Uterus (tissue), 4 donors: Measurements from ENCODE around the gene MEIS1. TPM values are rescaled to one million over a fixed set of nuclear protein-coding genes. Genes with fewer than 3 reads are reported as not detected.
A peak's percentile ranks its signal among the peaks of the same experiment; 100 is the strongest.

Experiments
- DNase-seq, 2 donors: peaks; one replicate each; pipeline ENCODE4 v3.0.0-alpha.2; 2019 to 2020
- H3K27ac ChIP-seq, 2 donors: fragments of 200-600 bp; sonication (generic); 1 replicate in 1 of 2; 2 replicates in 1 of 2; pipeline ENCODE4 v1.5.1; 2016 to 2018
- H3K27me3 ChIP-seq, 2 donors: fragments of 200-600 bp; sonication (generic); one replicate each; pipeline ENCODE4 v1.5.1; 2018 to 2019; ENCODE audit warnings: control low read depth in 1 of 2
- H3K36me3 ChIP-seq, 2 donors: fragments of 200-600 bp; sonication (generic); one replicate each; pipeline ENCODE4 v1.5.1; 2019; ENCODE audit warnings: control low read depth in 1 of 2
- H3K4me1 ChIP-seq, 2 donors: fragments of 200-600 bp; sonication (generic); one replicate each; pipeline ENCODE4 v1.5.1; 2018 to 2019; ENCODE audit warnings: control low read depth in 1 of 2
- H3K4me3 ChIP-seq, 2 donors: fragments of 200-600 bp; sonication (generic); 1 replicate in 1 of 2; 2 replicates in 1 of 2; pipeline ENCODE4 v1.5.1; 2018 to 2019; ENCODE audit warnings: mild to moderate bottlenecking in 1 of 2
- H3K9me3 ChIP-seq, 2 donors: fragments of 200-600 bp; sonication (generic); one replicate each; pipeline ENCODE4 v1.5.1; 2019; ENCODE audit warnings: control low read depth in 1 of 2
- CTCF ChIP-seq, 4 experiments: fragments of 200-600 bp in 2 of 4; fragments of 450-650 bp in 2 of 4; sonication (generic) in 2 of 4; IDR thresholded peaks; one replicate each; pipeline ENCODE4 v1.5.1; 2016 to 2019; ENCODE audit warnings: antibody characterized with exemption in 4 of 4, mild to moderate bottlenecking in 2 of 4, moderate library complexity in 1 of 4
- POLR2A ChIP-seq, 2 donors: fragments of 450-650 bp; IDR thresholded peaks; one replicate each; pipeline ENCODE4 v1.6.1; 2016; ENCODE audit warnings: antibody characterized with exemption in 2 of 2, mild to moderate bottlenecking in 1 of 2, moderate library complexity in 1 of 2
- intact Hi-C: fragments of 100-400 bp; cut with DNase I; formaldehyde crosslinking; loops from one replicate; pipeline ENCODE4 v1.15.1; 2023; ENCODE audit warnings: low total_unique reads
- total RNA-seq, 4 donors: library from RNA; depleted of rRNA in 3 of 4; stranded (reverse); fragments of >200 nt in 3 of 4; gene quantifications; one replicate each; pipeline versions ENCODE4 v1.1.0 to v1.2.4, GENCODE V29; 2014 to 2023
- donor health status: DM: yes; HTN: yes; CAD: no.

Gene MEIS1
- total RNA-seq, 4 donors from 2014 or later, result 110 to 418 (median 233) TPM

DNA sequence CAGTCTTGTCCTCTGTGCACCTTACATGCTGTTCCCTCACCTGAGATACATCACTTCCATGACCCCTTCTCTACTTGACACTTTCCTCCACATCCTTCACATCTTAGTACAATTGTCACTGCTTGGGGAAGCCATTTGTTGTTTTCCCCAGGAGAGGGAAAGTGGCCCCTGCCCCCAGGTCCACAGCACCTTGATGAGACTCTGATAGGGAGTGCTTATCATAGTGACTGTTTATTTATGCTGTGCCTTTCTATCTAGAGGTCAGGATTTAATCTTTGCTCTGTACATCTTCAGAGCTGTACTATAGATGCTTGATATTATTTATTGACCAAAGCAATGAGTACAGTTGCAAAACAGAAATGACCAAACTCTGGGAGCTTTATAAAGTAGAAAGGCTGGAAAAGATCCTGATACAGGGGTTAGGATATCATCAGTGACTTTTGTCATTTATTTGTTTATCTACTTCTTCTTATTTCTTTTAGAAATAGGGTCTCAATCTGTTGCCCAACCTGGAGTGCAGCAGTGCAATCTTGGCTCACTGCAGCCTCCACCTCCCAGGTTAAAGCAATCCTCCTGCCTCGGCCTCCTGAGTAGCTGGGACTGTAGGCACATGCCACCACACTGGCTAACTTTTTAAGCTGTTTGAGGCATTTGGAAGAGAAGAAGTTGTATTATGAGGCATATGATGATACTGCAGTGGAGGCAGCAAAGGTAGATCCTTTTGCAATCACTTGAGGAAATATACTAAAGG lies 94.2 kb downstream of the MEIS1 start:
- no peaks in the 10 kb centered on the region for H3K9me3 ChIP-seq
- DNase-seq, result no peak
- no peak overlapping the region for H3K27ac ChIP-seq
- H3K36me3 ChIP-seq, result no peaks in the 10 kb centered on the region
- H3K4me1 ChIP-seq, result peaks cover 5 to 7% of the 10 kb centered on the region in 2 donors
- H3K4me3 ChIP-seq, result no peak overlapping the region
- no peaks in the 10 kb centered on the region for H3K27me3 ChIP-seq
- intact Hi-C loops, result no loop called here
- TF ChIP-seq CTCF (IDR thresholded peaks at IDR 0.05) (no peak), POLR2A (IDR thresholded peaks at IDR 0.05) (no peak)

DNA sequence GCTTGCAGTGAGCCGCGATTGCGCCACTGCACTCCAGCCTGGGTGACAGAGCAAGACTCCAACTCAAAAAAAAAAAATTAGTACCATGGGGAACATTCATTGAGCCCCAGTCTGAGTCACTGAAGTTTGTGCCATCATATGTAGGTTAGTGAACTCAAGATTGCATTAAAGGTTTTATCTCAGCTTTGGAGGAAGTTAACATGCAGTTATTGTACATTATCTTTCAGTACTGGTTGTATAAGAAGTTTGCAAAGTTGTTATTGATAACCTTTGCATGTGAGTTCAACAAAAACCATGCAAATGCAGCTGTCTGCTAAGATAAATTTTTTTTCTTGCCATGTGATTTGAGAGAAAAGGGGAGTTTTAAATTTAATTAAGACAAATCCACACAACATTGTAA lies 95.7 kb downstream of the MEIS1 start:
- H3K9me3 ChIP-seq, result no peaks in the 10 kb centered on the region
- no peak overlapping the region for H3K27ac ChIP-seq
- no peaks in the 10 kb centered on the region for H3K36me3 ChIP-seq
- H3K27me3 ChIP-seq, result no peaks in the 10 kb centered on the region
- intact Hi-C loops, result no loop called here
- TF ChIP-seq CTCF (IDR thresholded peaks at IDR 0.05) (no peak), POLR2A (IDR thresholded peaks at IDR 0.05) (no peak)
- H3K4me1 ChIP-seq, result peaks cover 5 to 7% of the 10 kb centered on the region in 2 donors
- no peak for DNase-seq
- H3K4me3 ChIP-seq, result no peak overlapping the region

DNA sequence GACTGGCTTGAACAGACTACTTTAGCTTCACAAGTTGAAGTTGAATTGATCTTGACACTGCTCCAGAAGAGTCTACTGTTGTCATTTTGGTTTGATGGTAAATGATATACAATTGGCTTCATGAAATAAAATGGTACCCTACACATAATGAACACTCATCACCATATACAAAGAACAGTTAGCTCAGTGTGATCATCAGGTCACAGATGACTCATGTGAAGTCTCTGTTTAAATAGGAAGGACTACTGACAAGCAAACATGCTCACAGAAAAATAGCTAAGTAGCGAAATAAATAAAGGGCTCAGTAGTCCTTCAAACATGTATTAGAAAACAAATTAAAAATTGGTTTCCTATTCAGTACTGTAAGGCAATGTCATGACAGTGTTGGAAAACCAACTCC lies 96.2 kb downstream of the MEIS1 start:
- Histone ChIP-seq H3K9me3 (no peaks in the 10 kb centered on the region), H3K27ac (no peak overlapping the region), H3K36me3 (no peaks in the 10 kb centered on the region), H3K27me3 (no peaks in the 10 kb centered on the region), H3K4me1 (peaks cover 5 to 7% of the 10 kb centered on the region in 2 donors), H3K4me3 (no peak overlapping the region)
- intact Hi-C loops, result no loop called here
- no peak for TF ChIP-seq CTCF (IDR thresholded peaks at IDR 0.05)
- TF ChIP-seq POLR2A (IDR thresholded peaks at IDR 0.05), result no peak
- no peak for DNase-seq

DNA sequence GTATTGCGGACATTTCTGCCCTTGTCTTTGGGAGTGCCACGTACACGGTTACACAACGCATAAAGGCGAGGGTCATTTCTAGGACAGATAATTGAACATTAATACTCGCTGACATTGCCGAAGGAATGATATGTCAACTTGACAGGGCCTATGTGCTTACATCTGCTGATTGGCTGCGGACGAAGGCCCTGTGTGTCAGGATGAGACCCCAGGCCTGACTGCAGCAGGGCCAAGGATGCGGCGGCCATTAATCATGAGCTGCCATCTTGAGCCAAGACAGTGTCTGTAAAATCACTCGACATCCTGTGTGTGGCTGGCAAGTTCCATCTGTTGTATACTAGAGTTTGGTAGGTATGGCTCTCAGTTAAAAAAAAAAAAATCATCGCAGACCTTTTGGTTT lies 96.6 kb downstream of the MEIS1 start:
- TF ChIP-seq POLR2A (IDR thresholded peaks at IDR 0.05) (no peak), CTCF (IDR thresholded peaks at IDR 0.05) (no peak)
- Histone ChIP-seq H3K4me1 (peaks cover 5 to 7% of the 10 kb centered on the region in 2 donors), H3K27ac (no peak overlapping the region), H3K9me3 (no peaks in the 10 kb centered on the region), H3K36me3 (no peaks in the 10 kb centered on the region), H3K4me3 (no peak overlapping the region), H3K27me3 (no peaks in the 10 kb centered on the region)
- intact Hi-C loops, result no loop called here
- no peak for DNase-seq

DNA sequence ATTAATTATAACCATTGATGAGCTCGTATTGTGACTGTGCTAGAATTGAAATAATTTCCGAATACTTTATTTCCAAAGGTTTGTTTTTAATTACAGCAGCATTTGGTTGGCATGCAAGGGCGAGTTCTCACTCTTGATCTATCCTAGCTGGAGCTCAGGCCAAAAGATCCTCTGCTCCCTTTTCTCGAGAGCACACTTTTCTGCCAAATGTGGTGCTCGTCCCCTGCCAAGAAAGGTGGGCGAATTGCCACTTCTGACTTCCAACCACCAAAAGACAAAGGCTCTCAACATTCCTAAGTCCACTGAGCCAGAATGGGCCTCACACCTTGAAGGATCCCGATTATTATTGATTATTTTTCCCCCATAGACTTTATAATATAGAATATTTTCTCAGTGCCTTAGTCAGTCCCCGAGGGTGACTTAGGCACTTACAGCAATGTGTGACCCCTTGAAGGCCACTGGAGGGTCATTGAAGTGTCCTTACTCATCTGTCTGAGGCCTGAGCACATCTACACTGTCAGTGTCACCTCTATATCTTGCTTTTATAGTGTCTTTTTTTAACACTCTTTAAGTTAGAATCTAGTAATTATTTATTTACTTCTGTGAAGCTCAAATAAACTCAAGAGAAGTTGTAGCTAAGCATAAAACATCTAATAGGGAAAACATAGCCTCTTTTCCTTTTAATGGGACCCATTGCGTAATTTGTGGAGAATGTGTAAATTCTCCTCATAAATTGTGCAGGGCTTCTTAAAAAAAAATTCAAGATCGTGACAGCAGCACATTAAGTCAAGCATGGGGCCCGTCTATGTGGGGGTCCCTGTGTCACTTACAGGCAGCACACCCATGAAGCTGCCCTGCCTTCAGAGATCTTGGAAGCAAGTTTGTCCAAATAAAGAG lies 98.3 kb downstream of the MEIS1 start:
- Histone ChIP-seq H3K9me3 (no peaks in the 10 kb centered on the region), H3K4me1 (peaks cover 3 to 8% of the 10 kb centered on the region in 2 donors), H3K27me3 (no peaks in the 10 kb centered on the region), H3K36me3 (no peaks in the 10 kb centered on the region), H3K27ac (peak overlapping the region; percentile 5 to 25), H3K4me3 (no peak overlapping the region)
- no peak for DNase-seq
- intact Hi-C loops, result no loop called here
- TF ChIP-seq CTCF (IDR thresholded peaks at IDR 0.05) (no peak), POLR2A (IDR thresholded peaks at IDR 0.05) (no peak)
